HepG2 (cell line): ENCODE data around the gene STAP2. TPM values are rescaled to one million over a fixed set of nuclear protein-coding genes. Genes with fewer than 3 reads are reported as not detected.

ENCODE experiments used
- ARNT2 ChIP-seq: sonication (generic); formaldehyde crosslinking; IDR thresholded peaks from 2 replicates; pipeline ENCODE4 v1.8.0; 2022; ENCODE audit warnings: mild to moderate bottlenecking, low read depth, missing genetic modification reagents, moderate library complexity
- FOXO4 ChIP-seq: sonication (generic); formaldehyde crosslinking; conservative IDR thresholded peaks from 2 replicates; pipeline ENCODE4 v1.8.1; 2023; ENCODE audit warnings: missing genetic modification reagents
- HMGXB3 ChIP-seq: sonication (generic); formaldehyde crosslinking; IDR thresholded peaks from 2 replicates; pipeline ENCODE4 v1.4.0; 2020; ENCODE audit warnings: missing genetic modification reagents, borderline replicate concordance
- HNRNPK ChIP-seq: fragments of 200-400 bp; formaldehyde crosslinking; IDR thresholded peaks from 2 replicates; pipeline ENCODE4 v1.6.1; 2018; ENCODE audit warnings: low read length, low read depth, moderate library complexity, mild to moderate bottlenecking; ENCODE audit not compliant: poor library complexity, severe bottlenecking
- POLR2AphosphoS5 ChIP-seq: IDR thresholded peaks from 2 replicates; pipeline ENCODE4 v1.6.1; 2012; ENCODE audit warnings: low read depth, low read length
- ZMYM3 ChIP-seq: sonication (generic); formaldehyde crosslinking; IDR thresholded peaks from 2 replicates; pipeline ENCODE4 v1.5.1; 2020; ENCODE audit warnings: mild to moderate bottlenecking, missing genetic modification reagents
- polyA plus RNA-seq, 8 experiments: library from polyadenylated mRNA; depleted of rRNA in 3 of 8; stranded (reverse) in 7 of 8; unstranded in 1 of 8; fragments of >200 nt; fragmentation: Illumina TruSeq in 4 of 8; extraction: Trizol in 4 of 8; gene quantifications; 2 replicates each; pipeline versions ENCODE4 v1.2.1 to v1.2.3, GENCODE V29; 2011 to 2016; ENCODE audit warnings: low read depth in 4 of 8, missing spikeins in 1 of 8, mixed read lengths in 1 of 8; ENCODE audit not compliant: insufficient read depth in 1 of 8
- total RNA-seq, 5 experiments: library from RNA; depleted of rRNA; stranded (reverse); fragments of >200 nt; fragmentation: Illumina TruSeq; extraction: Trizol; gene quantifications; 2 replicates each; pipeline ENCODE4 v1.2.3, GENCODE V29; 2016; ENCODE audit warnings: low read depth in 1 of 5

STAP2 gene
- total and polyA plus RNA-seq, 2 of the 13 experiments (the other 11 are each of a cell fraction or from before 2014, with no cell fraction given) = 39.0 to 43.7 TPM

GRCh38 chr19:4365341-4365740 is 26.7 kb upstream of the STAP2 start (continued):
- no peak for TF ChIP-seq HMGXB3 (CRISPR knock-in tag)
- TF ChIP-seq POLR2AphosphoS5 = peak; percentile 29; the same call in 1 of the 2 replicates
- no peak for TF ChIP-seq ZMYM3
- no peak for TF ChIP-seq FOXO4
- TF ChIP-seq HNRNPK = no peak
- TF ChIP-seq ARNT2 (CRISPR knock-in tag) = no peak
